Activated T-helper 1 cell treated with anti-CD3 and anti-CD28 coated beads, Interleukin-12 subunit alpha, Interleukin-12 subunit beta, Interleukin-2, Interleukin-4 antibody, amounts not matched to agents 30 ng/mL and 10 ng/mL and 1 ng/mL, durations not matched to agents 14 hours and 24 hours and 36 hours (primary cell): ENCODE results near the gene INSIG1. TPM values are rescaled to one million over a fixed set of nuclear protein-coding genes. Genes with fewer than 3 reads are reported as not detected.

ENCODE experiments used
- DNase-seq: peaks from one replicate; pipeline ENCODE4 v3.0.0; 2021; ENCODE audit warnings: low spot score
- H3K27ac Mint-ChIP-seq: one replicate; pipeline ENCODE4 v1.8.0; 2021; ENCODE audit warnings: mild to moderate bottlenecking, mixed read lengths
- H3K27me3 Mint-ChIP-seq: one replicate; pipeline ENCODE4 v1.8.0; 2022; ENCODE audit warnings: mild to moderate bottlenecking, moderate library complexity, mixed read lengths; ENCODE audit not compliant: insufficient read depth
- H3K36me3 Mint-ChIP-seq: one replicate; pipeline ENCODE4 v1.8.0; 2021; ENCODE audit warnings: low read depth, mixed read lengths
- H3K4me1 Mint-ChIP-seq: one replicate; pipeline ENCODE4 v1.8.0; 2021; ENCODE audit warnings: low read depth, mixed read lengths
- H3K4me3 Mint-ChIP-seq: one replicate; pipeline ENCODE4 v1.8.0; 2021; ENCODE audit warnings: mild to moderate bottlenecking, moderate library complexity, mixed read lengths
- H3K9me3 Mint-ChIP-seq: one replicate; pipeline ENCODE4 v1.8.0; 2021; ENCODE audit warnings: mixed read lengths
- intact Hi-C: fragments of 100-400 bp; cut with micrococcal nuclease; formaldehyde crosslinking; loops from one replicate; pipeline ENCODE4 v1.15.1; 2024
- total RNA-seq: library from RNA; stranded (reverse); gene quantifications from 2 replicates; pipeline ENCODE4 v1.2.3, GENCODE V29; 2022

Gene INSIG1
- total RNA-seq, 1 donor from 2014 or later = 89.9 TPM

- H3K9me3 Mint-ChIP-seq = peaks cover 21% of the 10 kb centered on the region
- no peak overlapping the region for H3K27ac Mint-ChIP-seq
- no peak for DNase-seq
- no peaks in the 10 kb centered on the region for H3K36me3 Mint-ChIP-seq
- H3K4me3 Mint-ChIP-seq = no peak overlapping the region
- intact Hi-C loops = no loop called here
- H3K4me1 Mint-ChIP-seq = no peaks in the 10 kb centered on the region
- H3K27me3 Mint-ChIP-seq = peaks cover 8% of the 10 kb centered on the region
Observed at GRCh38 chr7:155322530-155322929, 24.9 kb downstream of the INSIG1 start.

- H3K27ac Mint-ChIP-seq = no peak overlapping the region
- intact Hi-C loops = no loop called here
- peaks cover 22% of the 10 kb centered on the region for H3K9me3 Mint-ChIP-seq
- H3K4me3 Mint-ChIP-seq = no peak overlapping the region
- no peaks in the 10 kb centered on the region for H3K36me3 Mint-ChIP-seq
- peaks cover 8% of the 10 kb centered on the region for H3K27me3 Mint-ChIP-seq
- H3K4me1 Mint-ChIP-seq = no peaks in the 10 kb centered on the region
- DNase-seq = no peak
Observed at GRCh38 chr7:155323001-155323638, 25.4 kb downstream of the INSIG1 start.

GRCh38 chr7:155324012-155324917, 26.6 kb downstream of the INSIG1 start:
- DNase-seq = no peak
- peaks cover 22% of the 10 kb centered on the region for H3K9me3 Mint-ChIP-seq
- no peaks in the 10 kb centered on the region for H3K4me1 Mint-ChIP-seq
- H3K27ac Mint-ChIP-seq = no peak overlapping the region
- H3K27me3 Mint-ChIP-seq = peaks cover 8% of the 10 kb centered on the region
- H3K36me3 Mint-ChIP-seq = no peaks in the 10 kb centered on the region
- H3K4me3 Mint-ChIP-seq = no peak overlapping the region
- intact Hi-C loops = no loop called here

- no peak overlapping the region for H3K27ac Mint-ChIP-seq
- no peak for DNase-seq
- intact Hi-C loops = no loop called here
- peaks cover 22% of the 10 kb centered on the region for H3K9me3 Mint-ChIP-seq
- H3K4me1 Mint-ChIP-seq = no peaks in the 10 kb centered on the region
- no peaks in the 10 kb centered on the region for H3K36me3 Mint-ChIP-seq
- H3K4me3 Mint-ChIP-seq = no peak overlapping the region
- peaks cover 6% of the 10 kb centered on the region for H3K27me3 Mint-ChIP-seq
Observed at GRCh38 chr7:155324918-155325235, 27.2 kb downstream of the INSIG1 start.

- Mint-ChIP-seq H3K4me3 (no peak overlapping the region), H3K9me3 (peaks cover 22% of the 10 kb centered on the region), H3K27me3 (peaks cover 3% of the 10 kb centered on the region), H3K27ac (no peak overlapping the region), H3K4me1 (no peaks in the 10 kb centered on the region), H3K36me3 (no peaks in the 10 kb centered on the region)
- intact Hi-C loops = no loop called here
- DNase-seq = no peak
Observed at GRCh38 chr7:155326385-155326784, 28.7 kb downstream of the INSIG1 start.

GRCh38 chr7:155327590-155328320, 30.1 kb downstream of the INSIG1 start:
- Mint-ChIP-seq H3K27ac (no peak overlapping the region), H3K4me1 (no peaks in the 10 kb centered on the region), H3K9me3 (peaks cover 22% of the 10 kb centered on the region), H3K36me3 (no peaks in the 10 kb centered on the region), H3K27me3 (peaks cover 3% of the 10 kb centered on the region), H3K4me3 (no peak overlapping the region)
- no peak for DNase-seq
- intact Hi-C loops = no loop called here

GRCh38 chr7:155329225-155329624, 31.5 kb downstream of the INSIG1 start:
- H3K36me3 Mint-ChIP-seq = no peaks in the 10 kb centered on the region
- no peak for DNase-seq
- H3K9me3 Mint-ChIP-seq = peaks cover 11% of the 10 kb centered on the region
- no peaks in the 10 kb centered on the region for H3K4me1 Mint-ChIP-seq
- peaks cover 3% of the 10 kb centered on the region for H3K27me3 Mint-ChIP-seq
- no peak overlapping the region for H3K27ac Mint-ChIP-seq
- intact Hi-C loops = no loop called here
- no peak overlapping the region for H3K4me3 Mint-ChIP-seq

GRCh38 chr7:155331396-155331795, 33.7 kb downstream of the INSIG1 start:
- intact Hi-C loops = no loop called here
- no peaks in the 10 kb centered on the region for H3K27me3 Mint-ChIP-seq
- H3K9me3 Mint-ChIP-seq = peaks cover 4% of the 10 kb centered on the region
- H3K4me3 Mint-ChIP-seq = no peak overlapping the region
- no peak overlapping the region for H3K27ac Mint-ChIP-seq
- DNase-seq = no peak
- no peaks in the 10 kb centered on the region for H3K4me1 Mint-ChIP-seq
- no peaks in the 10 kb centered on the region for H3K36me3 Mint-ChIP-seq

- Mint-ChIP-seq H3K27me3 (peaks cover 7% of the 10 kb centered on the region), H3K4me3 (no peak overlapping the region), H3K4me1 (no peaks in the 10 kb centered on the region), H3K27ac (no peak overlapping the region), H3K36me3 (no peaks in the 10 kb centered on the region), H3K9me3 (no peaks in the 10 kb centered on the region)
- intact Hi-C loops = no loop called here
- no peak for DNase-seq
Observed at GRCh38 chr7:155333346-155334234, 35.9 kb downstream of the INSIG1 start.

GRCh38 chr7:155336812-155337602, 39.3 kb downstream of the INSIG1 start:
- intact Hi-C loops = no loop called here
- DNase-seq = no peak
- Mint-ChIP-seq H3K4me3 (no peak overlapping the region), H3K27ac (no peak overlapping the region), H3K9me3 (no peaks in the 10 kb centered on the region), H3K27me3 (peaks cover 9% of the 10 kb centered on the region), H3K4me1 (peaks cover 5% of the 10 kb centered on the region), H3K36me3 (no peaks in the 10 kb centered on the region)

- H3K27ac Mint-ChIP-seq = no peak overlapping the region
- peaks cover 5% of the 10 kb centered on the region for H3K4me1 Mint-ChIP-seq
- H3K4me3 Mint-ChIP-seq = no peak overlapping the region
- no peak for DNase-seq
- no peaks in the 10 kb centered on the region for H3K36me3 Mint-ChIP-seq
- peaks cover 18% of the 10 kb centered on the region for H3K27me3 Mint-ChIP-seq
- intact Hi-C loops = no loop called here
- no peaks in the 10 kb centered on the region for H3K9me3 Mint-ChIP-seq
Observed at GRCh38 chr7:155337946-155338631, 40.4 kb downstream of the INSIG1 start.
